Endodermal cell (in vitro differentiated cells): ENCODE data around the gene EIF4A3. TPM values are rescaled to one million over a fixed set of nuclear protein-coding genes. Genes with fewer than 3 reads are reported as not detected.

ENCODE experiments used
- DNase-seq: peaks from one replicate; pipeline ENCODE4 v3.0.0-alpha.2; 2017
- H3K27ac ChIP-seq: 2 replicates; pipeline ENCODE4 v1.5.1; 2013; ENCODE audit warnings: mild to moderate bottlenecking, low read depth, low read length, moderate library complexity
- H3K27me3 ChIP-seq: 2 replicates; pipeline ENCODE4 v1.6.1; 2013; ENCODE audit warnings: mild to moderate bottlenecking, low read length, moderate library complexity; ENCODE audit not compliant: insufficient read depth, control insufficient read depth, poor library complexity, severe bottlenecking
- H3K36me3 ChIP-seq: 2 replicates; pipeline ENCODE4 v1.7.0; 2013; ENCODE audit warnings: mild to moderate bottlenecking, low read length, moderate library complexity; ENCODE audit not compliant: control insufficient read depth, insufficient read depth
- H3K4me1 ChIP-seq: one replicate; pipeline ENCODE4 v1.7.0; 2013; ENCODE audit warnings: low read length; ENCODE audit not compliant: control insufficient read depth, insufficient read depth
- H3K4me3 ChIP-seq: 2 replicates; pipeline ENCODE4 v1.5.1; 2013; ENCODE audit warnings: mild to moderate bottlenecking, low read length, moderate library complexity
- H3K9ac ChIP-seq: 2 replicates; pipeline ENCODE4 v1.6.1; 2013; ENCODE audit warnings: mild to moderate bottlenecking, low read length, moderate library complexity; ENCODE audit not compliant: poor library complexity, severe bottlenecking; ENCODE audit errors: extremely low read depth
- H3K9me3 ChIP-seq: 2 replicates; pipeline ENCODE4 v1.6.1; 2013; ENCODE audit warnings: mild to moderate bottlenecking, low read length, moderate library complexity; ENCODE audit not compliant: control insufficient read depth
- H3K27ac Mint-ChIP-seq: 2 replicates; pipeline ENCODE4 v1.8.0; 2020; ENCODE audit warnings: mixed read lengths
- H3K27me3 Mint-ChIP-seq: 2 replicates; pipeline ENCODE4 v1.8.0; 2021; ENCODE audit warnings: mild to moderate bottlenecking, mixed read lengths; ENCODE audit not compliant: insufficient read depth
- H3K36me3 Mint-ChIP-seq: 2 replicates; pipeline ENCODE4 v1.8.0; 2020; ENCODE audit warnings: low read depth, mixed read lengths
- H3K4me1 Mint-ChIP-seq: 2 replicates; pipeline ENCODE4 v1.8.0; 2020; ENCODE audit warnings: mixed read lengths
- H3K4me3 Mint-ChIP-seq: 2 replicates; pipeline ENCODE4 v1.8.0; 2020; ENCODE audit warnings: mild to moderate bottlenecking, moderate library complexity, mixed read lengths
- H3K9me3 Mint-ChIP-seq: 2 replicates; pipeline ENCODE4 v1.8.0; 2020; ENCODE audit warnings: mild to moderate bottlenecking, mixed read lengths
- WGBS, 2 experiments: methylation state at CpG; one replicate each; pipeline versions ENCODE4 v1.1.5 to v1.1.7; 2013; ENCODE audit warnings: missing lambda C conversion rate in 2 of 2, mixed read lengths in 1 of 2; ENCODE audit not compliant: insufficient coverage in 1 of 2, insufficient read length in 1 of 2; 5-methylcytosine and 5-hydroxymethylcytosine counted together
- total RNA-seq, 2 donors: library from RNA; stranded (reverse); fragmentation: NEBNext Ultra II Directional in 1 of 2; extraction: Animal tissue kit (Norgen Biotek cat#: 25700) in 1 of 2; gene quantifications; 2 replicates in 1 of 2; 3 replicates in 1 of 2; pipeline ENCODE4 v1.2.1, GENCODE V29; 2021
- TF ChIP-seq, protein P1 (sequence below): fragments of 200-600 bp; sonication (generic); conservative IDR thresholded peaks from 2 replicates; pipeline ENCODE4 v1.5.0; 2021; ENCODE audit warnings: antibody characterized with exemption, mild to moderate bottlenecking

The EIF4A3 gene
- total RNA-seq, 2 donors from 2014 or later: 107 to 110 TPM

DNA sequence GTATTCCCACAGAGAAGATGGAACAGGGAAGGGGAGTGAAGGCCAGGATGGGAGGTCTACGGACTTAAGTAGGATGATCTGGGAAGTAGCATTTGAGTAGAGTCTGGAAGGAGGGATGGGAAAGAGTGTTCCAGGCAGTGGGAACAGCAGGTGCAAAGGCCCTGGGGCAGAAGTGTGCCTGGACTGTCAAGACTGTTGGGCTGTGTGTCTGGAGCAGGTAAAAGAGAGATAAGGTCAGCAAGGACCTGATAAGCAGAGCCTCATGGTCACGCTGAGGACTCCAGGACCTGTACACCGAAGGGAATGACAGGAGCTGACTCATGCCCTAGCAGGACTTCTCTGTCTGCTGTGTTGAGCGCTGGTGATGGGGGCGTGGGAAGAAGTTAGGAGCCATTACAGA, 22.2 kb upstream of the EIF4A3 start:
- Histone ChIP-seq H3K36me3 (no peaks in the 10 kb centered on the region), H3K9ac (no peak overlapping the region), H3K9me3 (no peaks in the 10 kb centered on the region), H3K4me1 (no peaks in the 10 kb centered on the region), H3K27me3 (no peaks in the 10 kb centered on the region), H3K27ac (no peak overlapping the region), H3K4me3 (no peak overlapping the region)
- no peak for DNase-seq
- TF ChIP-seq, protein P1, sequence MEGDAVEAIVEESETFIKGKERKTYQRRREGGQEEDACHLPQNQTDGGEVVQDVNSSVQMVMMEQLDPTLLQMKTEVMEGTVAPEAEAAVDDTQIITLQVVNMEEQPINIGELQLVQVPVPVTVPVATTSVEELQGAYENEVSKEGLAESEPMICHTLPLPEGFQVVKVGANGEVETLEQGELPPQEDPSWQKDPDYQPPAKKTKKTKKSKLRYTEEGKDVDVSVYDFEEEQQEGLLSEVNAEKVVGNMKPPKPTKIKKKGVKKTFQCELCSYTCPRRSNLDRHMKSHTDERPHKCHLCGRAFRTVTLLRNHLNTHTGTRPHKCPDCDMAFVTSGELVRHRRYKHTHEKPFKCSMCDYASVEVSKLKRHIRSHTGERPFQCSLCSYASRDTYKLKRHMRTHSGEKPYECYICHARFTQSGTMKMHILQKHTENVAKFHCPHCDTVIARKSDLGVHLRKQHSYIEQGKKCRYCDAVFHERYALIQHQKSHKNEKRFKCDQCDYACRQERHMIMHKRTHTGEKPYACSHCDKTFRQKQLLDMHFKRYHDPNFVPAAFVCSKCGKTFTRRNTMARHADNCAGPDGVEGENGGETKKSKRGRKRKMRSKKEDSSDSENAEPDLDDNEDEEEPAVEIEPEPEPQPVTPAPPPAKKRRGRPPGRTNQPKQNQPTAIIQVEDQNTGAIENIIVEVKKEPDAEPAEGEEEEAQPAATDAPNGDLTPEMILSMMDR: no peak
- H3K27ac Mint-ChIP-seq: no peak overlapping the region
- H3K4me3 Mint-ChIP-seq: no peak overlapping the region
- H3K36me3 Mint-ChIP-seq: no peaks in the 10 kb centered on the region
- WGBS, 2 experiments: 96 to 100% methylated on average over 2 to 5 of the region's 5 CpGs
- H3K9me3 Mint-ChIP-seq: no peaks in the 10 kb centered on the region
- H3K4me1 Mint-ChIP-seq: no peaks in the 10 kb centered on the region
- peaks cover 3% of the 10 kb centered on the region for H3K27me3 Mint-ChIP-seq

- Mint-ChIP-seq H3K9me3 (no peaks in the 10 kb centered on the region), H3K27ac (no peak overlapping the region), H3K4me3 (no peak overlapping the region), H3K4me1 (no peaks in the 10 kb centered on the region), H3K27me3 (peaks cover 3% of the 10 kb centered on the region), H3K36me3 (no peaks in the 10 kb centered on the region)
- Histone ChIP-seq H3K9me3 (no peaks in the 10 kb centered on the region), H3K27me3 (no peaks in the 10 kb centered on the region), H3K36me3 (no peaks in the 10 kb centered on the region), H3K27ac (no peak overlapping the region), H3K9ac (no peak overlapping the region), H3K4me1 (no peaks in the 10 kb centered on the region), H3K4me3 (no peak overlapping the region)
- DNase-seq: no peak
- WGBS, 2 experiments: 87 to 89% methylated on average over 3 to 5 of the region's 5 CpGs
- TF ChIP-seq, protein P1: no peak
Measured at GRCh38 chr17:80168371-80168770, 21.4 kb upstream of the EIF4A3 start.

- Histone ChIP-seq H3K4me3 (no peak overlapping the region), H3K9ac (no peak overlapping the region), H3K27me3 (no peaks in the 10 kb centered on the region), H3K36me3 (no peaks in the 10 kb centered on the region), H3K4me1 (no peaks in the 10 kb centered on the region), H3K27ac (no peak overlapping the region), H3K9me3 (no peaks in the 10 kb centered on the region)
- 86 to 90% methylated on average over 6 of the region's 6 CpGs for WGBS, 2 experiments
- Mint-ChIP-seq H3K36me3 (no peaks in the 10 kb centered on the region), H3K9me3 (no peaks in the 10 kb centered on the region), H3K4me3 (no peak overlapping the region), H3K27ac (no peak overlapping the region), H3K27me3 (no peaks in the 10 kb centered on the region), H3K4me1 (no peaks in the 10 kb centered on the region)
- TF ChIP-seq, protein P1: no peak
- no peak for DNase-seq
Measured at GRCh38 chr17:80166446-80166845, 19.5 kb upstream of the EIF4A3 start.
